Measurements from ENCODE around the gene ALOX15B. TPM values are rescaled to one million over a fixed set of nuclear protein-coding genes. Genes with fewer than 3 reads are reported as not detected.
A peak's percentile ranks its signal among the peaks of the same experiment; 100 is the strongest.

Gene ALOX15B
- total and polyA plus RNA-seq, 10 of the 15 experiments (the other 5 are each of a cell fraction or from before 2014, with no cell fraction given) = 0.01 TPM; not detected in 9

DNA sequence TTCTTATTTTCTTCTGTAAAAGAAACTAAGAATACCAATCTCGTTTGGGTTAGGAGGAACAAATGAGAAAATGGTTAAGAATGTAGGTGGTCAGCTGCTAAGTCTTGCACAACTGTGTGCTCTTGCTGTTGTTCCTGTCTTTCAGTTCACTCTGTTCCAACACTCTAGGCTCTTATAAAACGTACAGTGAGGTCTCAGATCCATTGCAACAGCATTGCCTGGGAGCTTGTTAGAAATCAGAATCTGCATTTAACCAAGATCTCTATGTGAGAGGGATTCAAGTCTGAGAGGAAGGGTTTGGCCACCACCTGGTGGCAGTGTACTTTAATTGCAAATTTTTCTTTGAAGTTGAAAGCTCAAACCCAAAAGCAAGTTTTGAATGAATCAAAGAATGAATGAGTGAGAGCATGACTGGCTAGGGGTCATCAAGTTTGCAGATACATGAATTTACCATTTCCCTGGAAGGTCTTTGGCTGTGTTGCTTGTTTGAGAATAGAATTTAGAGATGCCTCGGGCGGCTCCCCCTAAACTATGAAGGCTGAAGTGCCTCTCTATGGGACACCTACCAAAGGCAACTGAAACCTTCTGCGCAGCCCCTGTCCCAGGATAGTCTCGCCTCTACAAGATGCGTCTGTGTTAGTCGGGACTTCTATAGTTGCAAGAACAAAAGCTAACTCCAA is 2.5 kb downstream of the ALOX15B start:
- ChIA-PET CTCF (interaction anchor here (0.6 to 6.7 kb wide), 39 partner anchors 9 to 900 kb away, joined by 3 to 79 read pairs (median 4); partner anchors contain the start of genes CNTROB, CYB5D1, GUCY2D and NAA38), POLR2A (interaction anchor here (1.3 kb wide), 1 partner anchor 109 kb away, joined by 3 read pairs; the partner anchor contains the start of genes CNTROB and TRAPPC1), SMC1A (ENCODE audit: uncharacterized antibody, unreplicated experiment) (interaction anchor here (0.6 to 3.1 kb wide), 22 partner anchors 9 to 297 kb away, joined by 3 to 32 read pairs (median 4); partner anchors contain the start of genes GUCY2D and RANGRF), RAD21 (ENCODE audit: unreplicated experiment) (interaction anchor here (0.6 to 3.0 kb wide), 19 partner anchors 10 to 298 kb away, joined by 3 to 24 read pairs (median 4); partner anchors contain the start of genes GUCY2D, RNF227 and SLC25A35)
- no peaks in the 10 kb centered on the region for H3K79me2 ChIP-seq (ENCODE audit: control insufficient read depth, insufficient read depth, low read length)
- DNase-seq (ENCODE audit: low read depth, low spot score) = no peak
- no peaks in the 10 kb centered on the region for H3K36me3 ChIP-seq (ENCODE audit: control insufficient read depth in 2 of 2, insufficient read depth in 2 of 2, low read length in 1 of 2)
- H3K27me3 ChIP-seq (replicated peaks in 1 of 2; ENCODE audit: control insufficient read depth in 2 of 2, insufficient read depth in 2 of 2, low read length in 1 of 2) = peaks cover 0 to 3% of the 10 kb centered on the region in 2 experiments; a peak in 2 of 4 replicates
- intact Hi-C loops (cut with micrococcal nuclease; ENCODE audit: unreplicated experiment) = loop anchor here (2.0 to 5.0 kb wide), 3 partner anchors 129 to 299 kb away; no protein-coding TSS in a partner anchor
- no peak overlapping the region for H3K4me2 ChIP-seq (ENCODE audit: control insufficient read depth, insufficient read depth)
- no peak overlapping the region for H3K27ac ChIP-seq (ENCODE audit: control insufficient read depth, insufficient read depth)
- no peak overlapping the region for H3K9ac ChIP-seq (ENCODE audit: control insufficient read depth, insufficient read depth, low read length)
- no TSS peak for BruUV-seq (replicated peaks)
- TF ChIP-seq ZNF207 (IDR thresholded peaks at IDR 0.05; ENCODE audit: borderline replicate concordance) = 0 out of 2 replicates have a peak, but pooled peaks have one; percentile 42
- TF ChIP-seq, protein P1, sequence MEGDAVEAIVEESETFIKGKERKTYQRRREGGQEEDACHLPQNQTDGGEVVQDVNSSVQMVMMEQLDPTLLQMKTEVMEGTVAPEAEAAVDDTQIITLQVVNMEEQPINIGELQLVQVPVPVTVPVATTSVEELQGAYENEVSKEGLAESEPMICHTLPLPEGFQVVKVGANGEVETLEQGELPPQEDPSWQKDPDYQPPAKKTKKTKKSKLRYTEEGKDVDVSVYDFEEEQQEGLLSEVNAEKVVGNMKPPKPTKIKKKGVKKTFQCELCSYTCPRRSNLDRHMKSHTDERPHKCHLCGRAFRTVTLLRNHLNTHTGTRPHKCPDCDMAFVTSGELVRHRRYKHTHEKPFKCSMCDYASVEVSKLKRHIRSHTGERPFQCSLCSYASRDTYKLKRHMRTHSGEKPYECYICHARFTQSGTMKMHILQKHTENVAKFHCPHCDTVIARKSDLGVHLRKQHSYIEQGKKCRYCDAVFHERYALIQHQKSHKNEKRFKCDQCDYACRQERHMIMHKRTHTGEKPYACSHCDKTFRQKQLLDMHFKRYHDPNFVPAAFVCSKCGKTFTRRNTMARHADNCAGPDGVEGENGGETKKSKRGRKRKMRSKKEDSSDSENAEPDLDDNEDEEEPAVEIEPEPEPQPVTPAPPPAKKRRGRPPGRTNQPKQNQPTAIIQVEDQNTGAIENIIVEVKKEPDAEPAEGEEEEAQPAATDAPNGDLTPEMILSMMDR (IDR thresholded peaks at IDR 0.05 in 2 of 3, conservative IDR thresholded peaks at IDR 0.05 in 1 of 3; ENCODE audit: control insufficient read depth in 2 of 3, extremely low read depth in 1 of 3, insufficient read depth in 1 of 3, low read depth in 3 of 3, low read length in 3 of 3) = peak; percentile 54 to 79 (median 67); a peak in 5 of 6 replicates
- no peak for TF ChIP-seq NR2C1 (IDR thresholded peaks at IDR 0.05)
- TF ChIP-seq ZNF24 (IDR thresholded peaks at IDR 0.05) = 0 out of 2 replicates have a peak, but pooled peaks have one; percentile 35
- TF ChIP-seq RAD21 (IDR thresholded peaks at IDR 0.05; ENCODE audit: insufficient read depth, low read depth, low read length) = peak; percentile 78
- TF ChIP-seq FOXK2 (IDR thresholded peaks at IDR 0.05) = no peak
- peak; percentile 73 for TF ChIP-seq SMC3 (IDR thresholded peaks at IDR 0.05; ENCODE audit: borderline replicate concordance, low read length)
- no peak overlapping the region for H3K4me3 ChIP-seq
- ATAC-seq = peak; percentile 80
- H4K20me1 ChIP-seq (ENCODE audit: control insufficient read depth, insufficient read depth) = no peaks in the 10 kb centered on the region
- no peaks in the 10 kb centered on the region for H3K9me3 ChIP-seq (replicated peaks; ENCODE audit: control insufficient read depth, insufficient read depth, low read length)
- no peak for FAIRE-seq
- WGBS (ENCODE audit: insufficient coverage, insufficient replicate concordance, low lambda C conversion rate, missing lambda C conversion rate) = 19% methylated on average over 8 of the region's 8 CpGs
- in situ Hi-C loops (cut with MboI) = loop anchor here (5.0 kb wide), 1 partner anchor 129 kb away; no protein-coding TSS in a partner anchor
- no peak overlapping the region for H2AFZ ChIP-seq (ENCODE audit: control insufficient read depth, low read depth, low read length)
- H3K4me1 ChIP-seq (ENCODE audit: control insufficient read depth, insufficient read depth, low read length) = no peaks in the 10 kb centered on the region
